Fibroblast of the aortic adventitia (primary cell): ENCODE data around the gene CNTN1. TPM values are rescaled to one million over a fixed set of nuclear protein-coding genes. Genes with fewer than 3 reads are reported as not detected.

Source experiments
- DNase-seq: peaks from one replicate; pipeline ENCODE4 v3.0.0-alpha.2; 2010; ENCODE audit warnings: low read depth
- H3K4me3 ChIP-seq: 2 replicates; pipeline ENCODE4 v1.5.1; 2011; ENCODE audit warnings: low read depth, mild to moderate bottlenecking, control low read depth, low read length, moderate library complexity
- total RNA-seq: library from RNA; depleted of rRNA; stranded (reverse); fragments of >200 nt; gene quantifications from 2 replicates; pipeline ENCODE4 v1.2.3, GENCODE V29; 2012; ENCODE audit warnings: low replicate concordance
- TF ChIP-seq, protein P1 (sequence below): IDR thresholded peaks from 2 replicates; pipeline ENCODE4 v1.5.1; 2011; ENCODE audit warnings: mild to moderate bottlenecking, low read length, control low read depth, inconsistent platforms; ENCODE audit not compliant: insufficient read depth

The CNTN1 gene
- total RNA-seq, 1 donor: 0.27 TPM

DNA sequence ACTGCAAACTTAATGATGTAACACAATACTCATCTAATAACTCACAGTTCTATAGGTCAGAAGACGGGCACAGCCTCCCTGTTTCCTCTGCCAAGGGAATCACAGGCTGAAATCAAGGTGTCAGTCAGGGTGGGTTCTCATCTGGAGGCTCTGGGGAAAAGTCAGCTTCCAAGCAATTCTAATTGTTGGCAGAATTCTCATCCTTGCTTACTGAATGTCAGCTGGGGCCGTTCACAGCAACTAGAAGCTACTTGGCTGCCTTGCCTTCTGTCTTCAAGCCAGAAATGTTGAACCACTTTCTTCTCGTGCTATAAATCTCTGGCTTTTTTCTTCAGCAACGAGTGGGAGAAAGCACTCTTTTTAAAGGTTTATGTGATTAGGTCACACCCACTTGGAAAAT, 415.8 kb downstream of the CNTN1 start:
- DNase-seq: no peak
- no peak overlapping the region for H3K4me3 ChIP-seq
- TF ChIP-seq, protein P1, sequence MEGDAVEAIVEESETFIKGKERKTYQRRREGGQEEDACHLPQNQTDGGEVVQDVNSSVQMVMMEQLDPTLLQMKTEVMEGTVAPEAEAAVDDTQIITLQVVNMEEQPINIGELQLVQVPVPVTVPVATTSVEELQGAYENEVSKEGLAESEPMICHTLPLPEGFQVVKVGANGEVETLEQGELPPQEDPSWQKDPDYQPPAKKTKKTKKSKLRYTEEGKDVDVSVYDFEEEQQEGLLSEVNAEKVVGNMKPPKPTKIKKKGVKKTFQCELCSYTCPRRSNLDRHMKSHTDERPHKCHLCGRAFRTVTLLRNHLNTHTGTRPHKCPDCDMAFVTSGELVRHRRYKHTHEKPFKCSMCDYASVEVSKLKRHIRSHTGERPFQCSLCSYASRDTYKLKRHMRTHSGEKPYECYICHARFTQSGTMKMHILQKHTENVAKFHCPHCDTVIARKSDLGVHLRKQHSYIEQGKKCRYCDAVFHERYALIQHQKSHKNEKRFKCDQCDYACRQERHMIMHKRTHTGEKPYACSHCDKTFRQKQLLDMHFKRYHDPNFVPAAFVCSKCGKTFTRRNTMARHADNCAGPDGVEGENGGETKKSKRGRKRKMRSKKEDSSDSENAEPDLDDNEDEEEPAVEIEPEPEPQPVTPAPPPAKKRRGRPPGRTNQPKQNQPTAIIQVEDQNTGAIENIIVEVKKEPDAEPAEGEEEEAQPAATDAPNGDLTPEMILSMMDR: no peak

DNA sequence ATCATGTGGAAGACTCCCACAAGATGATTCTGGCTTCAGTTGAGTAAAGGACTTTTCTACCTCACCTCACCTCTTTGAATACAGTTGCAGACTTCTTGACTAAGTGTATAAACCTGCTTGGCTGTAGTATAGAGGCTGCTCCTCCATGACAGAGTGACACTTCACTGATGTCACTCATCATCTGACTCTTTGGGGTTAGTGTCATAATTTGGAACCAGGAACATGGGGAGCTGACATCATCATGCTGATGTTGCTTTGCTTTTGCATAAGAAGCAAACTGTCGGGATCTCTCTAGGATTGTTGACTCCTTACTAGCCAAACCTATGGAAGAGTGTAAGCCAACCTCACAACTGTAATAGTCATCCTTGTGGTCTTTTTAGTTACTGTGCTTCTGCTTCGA, 420.7 kb downstream of the CNTN1 start:
- TF ChIP-seq, protein P1: no peak
- H3K4me3 ChIP-seq: no peak overlapping the region
- DNase-seq: no peak

DNA sequence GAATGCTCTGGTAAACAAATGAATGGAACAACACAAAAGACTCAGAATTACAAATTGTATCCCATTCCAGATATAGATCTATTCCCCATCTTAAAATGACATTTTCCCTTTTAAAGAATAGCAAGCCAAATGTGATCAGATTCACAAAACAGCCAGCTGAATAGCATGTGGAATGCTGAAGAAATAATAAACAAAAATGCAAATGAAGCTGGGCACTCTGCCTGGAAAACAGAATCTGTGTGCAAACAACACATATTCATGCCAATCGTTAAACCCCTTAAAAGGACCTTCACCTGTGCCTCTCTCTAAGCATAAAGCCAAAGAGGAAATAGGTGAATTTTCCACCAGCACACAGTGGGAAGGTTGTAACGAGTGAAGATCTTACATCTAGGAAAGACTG, 428.0 kb downstream of the CNTN1 start:
- no peak overlapping the region for H3K4me3 ChIP-seq
- no peak for DNase-seq
- TF ChIP-seq, protein P1: no peak

DNA sequence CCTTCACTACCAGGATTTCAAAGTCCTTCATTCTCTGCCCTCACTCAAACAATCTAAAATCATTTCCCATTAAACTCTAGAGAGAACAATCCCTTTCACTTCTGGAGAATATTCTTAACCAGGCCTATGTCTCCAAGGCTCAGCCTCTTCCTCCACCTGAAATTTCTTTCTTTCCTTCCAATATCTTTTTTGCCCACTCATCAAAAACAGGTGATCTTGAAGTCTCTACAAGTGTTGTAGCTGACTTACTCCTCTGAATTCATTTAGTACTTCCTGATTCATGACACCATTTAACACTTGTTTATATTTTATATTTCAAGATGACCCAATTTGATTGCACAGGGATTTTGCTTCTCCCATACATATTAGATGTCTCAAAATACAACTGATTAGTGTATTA, 429.1 kb downstream of the CNTN1 start:
- no peak for DNase-seq
- H3K4me3 ChIP-seq: no peak overlapping the region
- TF ChIP-seq, protein P1: no peak
